ENCODE results near the gene CDC25C.

Gene CDC25C

GRCh38 chr5:138331449-138332368 is at the start of gene CDC25C:
Gene CDC25C (minus strand): TSS chr5:138331804. CDS start chr5:138331180, 624 bp downstream.
- peak; percentile 96 to 97 for DNase-seq

- no peak for DNase-seq
Observed at GRCh38 chr5:138372653-138373052, 41.0 kb upstream of the CDC25C start.

GRCh38 chr5:138372225-138372624 is 40.6 kb upstream of the CDC25C start:
- DNase-seq, result no peak

- DNase-seq, result no peak
Observed at GRCh38 chr5:138371454-138371853, 39.9 kb upstream of the CDC25C start.

GRCh38 chr5:138370537-138370936 is 38.9 kb upstream of the CDC25C start:
- no peak for DNase-seq

- no peak for DNase-seq
Observed at GRCh38 chr5:138369706-138370105, 38.1 kb upstream of the CDC25C start.

GRCh38 chr5:138369261-138369660 is 37.7 kb upstream of the CDC25C start:
- DNase-seq, result no peak

GRCh38 chr5:138366632-138367382 is 35.2 kb upstream of the CDC25C start:
- DNase-seq, result no peak

- DNase-seq, result no peak
Observed at GRCh38 chr5:138364576-138364975, 33.0 kb upstream of the CDC25C start.

- DNase-seq, result no peak
Observed at GRCh38 chr5:138360941-138361452, 29.4 kb upstream of the CDC25C start.

- no peak for DNase-seq
Observed at GRCh38 chr5:138359621-138360020, 28.0 kb upstream of the CDC25C start.

GRCh38 chr5:138354926-138355378 is 23.3 kb upstream of the CDC25C start:
- DNase-seq, result peak; percentile 48 to 60

GRCh38 chr5:138354387-138354786 is 22.8 kb upstream of the CDC25C start:
- DNase-seq, result no peak

GRCh38 chr5:138353560-138354080 is 22.0 kb upstream of the CDC25C start:
- DNase-seq, result no peak

- DNase-seq, result peak; percentile 74
Observed at GRCh38 chr5:138352722-138353559, 21.3 kb upstream of the CDC25C start.

- DNase-seq, result peak; percentile 93 to 94
Observed at GRCh38 chr5:138352071-138352721, 20.6 kb upstream of the CDC25C start, which contains the start of gene KDM3B. Gene KDM3B (plus strand): TSS chr5:138352685. CDS start chr5:138352796, 111 bp downstream.

- no peak for DNase-seq
Observed at GRCh38 chr5:138351517-138351916, 19.9 kb upstream of the CDC25C start.

GRCh38 chr5:138351056-138351455 is 19.5 kb upstream of the CDC25C start:
- no peak for DNase-seq

- DNase-seq, result no peak
Observed at GRCh38 chr5:138350563-138350890, 18.9 kb upstream of the CDC25C start.

- DNase-seq, result no peak
Observed at GRCh38 chr5:138349852-138350562, 18.4 kb upstream of the CDC25C start.

GRCh38 chr5:138346889-138347288 is 15.3 kb upstream of the CDC25C start:
- DNase-seq, result no peak
